Upper lobe of left lung (tissue), 6 donors: ENCODE results near the gene NRDC. TPM values are rescaled to one million over a fixed set of nuclear protein-coding genes. Genes with fewer than 3 reads are reported as not detected.
A peak's percentile ranks its signal among the peaks of the same experiment; 100 is the strongest.

ENCODE experiments used
- ATAC-seq, 2 donors: fragments of 200-7000 bp; cut with Tn5 transposase; one replicate each; pipeline ENCODE4 v1.9.1; 2022; ENCODE audit warnings: mild to moderate bottlenecking in 2 of 2, moderate library complexity in 2 of 2; ENCODE audit not compliant: low FRiP score in 2 of 2
- DNase-seq, 2 donors: peaks; one replicate each; pipeline ENCODE4 v3.0.0-alpha.2; 2019 to 2020
- H3K27ac ChIP-seq, 4 donors: fragments of 200-600 bp; sonication (generic); one replicate each; pipeline ENCODE4 v1.5.1; 2016 to 2019
- H3K27me3 ChIP-seq, 4 donors: fragments of 200-600 bp; sonication (generic); one replicate each; pipeline ENCODE4 v1.5.1; 2017 to 2019
- H3K36me3 ChIP-seq, 4 donors: fragments of 200-600 bp; sonication (generic); one replicate each; pipeline ENCODE4 v1.5.1; 2016 to 2019
- H3K4me1 ChIP-seq, 4 donors: fragments of 200-600 bp; sonication (generic); one replicate each; pipeline ENCODE4 v1.5.1; 2018 to 2019
- H3K4me3 ChIP-seq, 4 donors: fragments of 200-600 bp; sonication (generic); one replicate each; pipeline ENCODE4 v1.5.1; 2017 to 2019; ENCODE audit warnings: mild to moderate bottlenecking in 2 of 4, moderate library complexity in 1 of 4
- H3K9me3 ChIP-seq, 4 donors: fragments of 200-600 bp; sonication (generic); one replicate each; pipeline ENCODE4 v1.5.1; 2018 to 2019
- CTCF ChIP-seq, 6 experiments: fragments of 450-650 bp in 4 of 6; fragments of 200-600 bp in 2 of 6; sonication (generic) in 2 of 6; IDR thresholded peaks; one replicate each; pipeline ENCODE4 v1.5.1; 2016 to 2019; ENCODE audit warnings: antibody characterized with exemption in 6 of 6
- EP300 ChIP-seq, 4 donors: sonication (generic); formaldehyde crosslinking; IDR thresholded peaks; one replicate each; pipeline ENCODE4 v1.5.1; 2017; ENCODE audit warnings: antibody characterized with exemption in 4 of 4, control low read depth in 2 of 4
- POLR2A ChIP-seq, 4 donors: fragments of 450-650 bp; IDR thresholded peaks; one replicate each; pipeline ENCODE4 v1.5.1; 2016 to 2017; ENCODE audit warnings: antibody characterized with exemption in 4 of 4, mild to moderate bottlenecking in 2 of 4
- POLR2AphosphoS5 ChIP-seq, 2 donors: sonication (generic); formaldehyde crosslinking; IDR thresholded peaks; one replicate each; pipeline ENCODE4 v1.5.1; 2017; ENCODE audit warnings: antibody characterized with exemption in 2 of 2
- WGBS, 2 donors: methylation state at CpG; one replicate each; pipeline ENCODE4 v1.1.5; 2017 to 2018; 5-methylcytosine and 5-hydroxymethylcytosine counted together
- total RNA-seq, 6 donors: library from RNA; depleted of rRNA in 4 of 6; stranded (reverse); fragments of >200 nt in 4 of 6; gene quantifications; one replicate each; pipeline versions ENCODE4 v1.1.0 to v1.2.1, GENCODE V29; 2016 to 2021
- donor health status: DM: no; HTN: no; CAD: no; lungs with moderate emphysema.
- donor health status: DM: no; HTN: yes; CAD: no; lungs with severe emphysema.

The NRDC gene
- total RNA-seq, 6 donors from 2014 or later = 52.5 to 149 (median 106) TPM

GRCh38 chr1:51922040-51922439, 43.5 kb upstream of the NRDC start:
- no peaks in the 10 kb centered on the region for H3K9me3 ChIP-seq
- H3K36me3 ChIP-seq = no peaks in the 10 kb centered on the region
- no peak for DNase-seq
- no peaks in the 10 kb centered on the region for H3K27me3 ChIP-seq
- H3K27ac ChIP-seq = no peak overlapping the region
- 64 to 66% methylated on average over 3 of the region's 3 CpGs for WGBS, 2 donors
- H3K4me3 ChIP-seq = no peak overlapping the region
- no peaks in the 10 kb centered on the region for H3K4me1 ChIP-seq
- TF ChIP-seq CTCF (IDR thresholded peaks at IDR 0.05) (no peak), POLR2A (IDR thresholded peaks at IDR 0.05) (no peak)
- no peak for ATAC-seq

DNA sequence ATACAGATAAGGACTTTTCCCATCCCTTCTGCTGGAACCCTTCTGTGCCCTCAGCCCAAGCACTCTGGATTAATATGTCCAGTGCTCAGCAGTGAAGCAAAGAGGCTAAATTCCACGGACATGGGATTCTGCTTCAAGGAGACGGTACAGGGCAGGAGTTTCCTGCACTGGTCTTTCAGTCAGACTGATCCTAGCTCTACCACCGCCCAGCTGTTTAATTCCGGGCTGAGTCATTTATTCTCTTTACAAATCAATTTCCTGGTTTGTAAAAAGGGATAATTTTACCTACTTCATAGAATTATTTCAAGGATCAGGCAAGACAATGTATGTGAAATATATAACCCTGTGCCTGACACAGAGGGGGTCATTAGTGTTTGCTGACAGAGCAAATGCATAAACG, 41.6 kb upstream of the NRDC start:
- WGBS, 2 donors = 55 to 63% methylated on average over 5 of the region's 5 CpGs
- ATAC-seq = no peak
- Histone ChIP-seq H3K27me3 (no peaks in the 10 kb centered on the region), H3K36me3 (no peaks in the 10 kb centered on the region), H3K9me3 (no peaks in the 10 kb centered on the region), H3K4me1 (no peaks in the 10 kb centered on the region), H3K4me3 (no peak overlapping the region), H3K27ac (no peak overlapping the region)
- no peak for TF ChIP-seq POLR2AphosphoS5 (IDR thresholded peaks at IDR 0.05)
- TF ChIP-seq POLR2A (IDR thresholded peaks at IDR 0.05) = no peak
- TF ChIP-seq CTCF (IDR thresholded peaks at IDR 0.05) = no peak
- TF ChIP-seq EP300 (IDR thresholded peaks at IDR 0.05) = no peak
- DNase-seq = no peak

- Histone ChIP-seq H3K4me3 (no peak overlapping the region), H3K4me1 (no peaks in the 10 kb centered on the region), H3K36me3 (no peaks in the 10 kb centered on the region), H3K9me3 (no peaks in the 10 kb centered on the region), H3K27me3 (no peaks in the 10 kb centered on the region), H3K27ac (no peak overlapping the region)
- peak in 1 of 2 donors; percentile 15 for DNase-seq
- WGBS, 2 donors = 79 to 89% methylated on average over 9 to 10 of the region's 10 CpGs
- no peak for TF ChIP-seq CTCF (IDR thresholded peaks at IDR 0.05)
- no peak for TF ChIP-seq POLR2A (IDR thresholded peaks at IDR 0.05)
- TF ChIP-seq POLR2AphosphoS5 (IDR thresholded peaks at IDR 0.05) = no peak
- ATAC-seq = no peak
Measured at GRCh38 chr1:51919684-51920083, 41.2 kb upstream of the NRDC start.

- ATAC-seq (no peak), DNase-seq (no peak)
- H3K27ac ChIP-seq = no peak overlapping the region
- no peak overlapping the region for H3K4me3 ChIP-seq
- WGBS, 2 donors = 85 to 86% methylated on average over 5 of the region's 5 CpGs
- no peaks in the 10 kb centered on the region for H3K27me3 ChIP-seq
- TF ChIP-seq POLR2A (IDR thresholded peaks at IDR 0.05) = no peak
- no peak for TF ChIP-seq POLR2AphosphoS5 (IDR thresholded peaks at IDR 0.05)
- no peak for TF ChIP-seq CTCF (IDR thresholded peaks at IDR 0.05)
- TF ChIP-seq EP300 (IDR thresholded peaks at IDR 0.05) = no peak
- no peaks in the 10 kb centered on the region for H3K4me1 ChIP-seq
- H3K9me3 ChIP-seq = no peaks in the 10 kb centered on the region
- no peaks in the 10 kb centered on the region for H3K36me3 ChIP-seq
Measured at GRCh38 chr1:51916587-51917405, 38.3 kb upstream of the NRDC start.

- no peaks in the 10 kb centered on the region for H3K36me3 ChIP-seq
- no peaks in the 10 kb centered on the region for H3K9me3 ChIP-seq
- ATAC-seq (no peak), DNase-seq (no peak)
- no peak overlapping the region for H3K4me3 ChIP-seq
- H3K4me1 ChIP-seq = no peaks in the 10 kb centered on the region
- TF ChIP-seq CTCF (IDR thresholded peaks at IDR 0.05) (no peak), POLR2AphosphoS5 (IDR thresholded peaks at IDR 0.05) (no peak), EP300 (IDR thresholded peaks at IDR 0.05) (no peak), POLR2A (IDR thresholded peaks at IDR 0.05) (no peak)
- 63 to 84% methylated on average over 3 of the region's 3 CpGs for WGBS, 2 donors
- H3K27me3 ChIP-seq = no peaks in the 10 kb centered on the region
- no peak overlapping the region for H3K27ac ChIP-seq
Measured at GRCh38 chr1:51915951-51916350, 37.4 kb upstream of the NRDC start.
